DND-41 (cell line): ENCODE data around the gene NR1D1.

Experiments
- ATAC-seq: fragments of 200-7000 bp; cut with Tn5 transposase; 3 replicates; pipeline ENCODE4 v1.9.1; 2021; ENCODE audit warnings: low read depth; ENCODE audit not compliant: insufficient read depth
- DNase-seq: peaks from one replicate; pipeline ENCODE4 v3.0.0-alpha.2; 2020
- H2AFZ ChIP-seq: 2 replicates; pipeline ENCODE4 v1.6.0; 2012; ENCODE audit warnings: low read depth, low read length
- H3K27ac ChIP-seq: 2 replicates; pipeline ENCODE4 v1.5.1; 2012; ENCODE audit warnings: low read length, inconsistent platforms
- H3K27me3 ChIP-seq: fragments of 200-600 bp; sonication (generic); 2 replicates; pipeline ENCODE4 v1.6.0; 2012; ENCODE audit warnings: low read length, mild to moderate bottlenecking, inconsistent platforms; ENCODE audit not compliant: insufficient read depth, poor library complexity
- H3K36me3 ChIP-seq: 2 replicates; pipeline ENCODE4 v1.5.1; 2012; ENCODE audit warnings: low read length, inconsistent platforms; ENCODE audit not compliant: insufficient read depth
- H3K4me1 ChIP-seq: 2 replicates; pipeline ENCODE4 v1.5.1; 2012; ENCODE audit warnings: mild to moderate bottlenecking, low read length; ENCODE audit not compliant: insufficient read depth
- H3K4me2 ChIP-seq: 2 replicates; pipeline ENCODE4 v1.6.0; 2012; ENCODE audit warnings: mild to moderate bottlenecking, moderate library complexity, low read length, inconsistent platforms; ENCODE audit not compliant: insufficient read depth
- H3K4me3 ChIP-seq, 2 experiments: fragments of 200-600 bp in 1 of 2; shearing (Covaris generic) in 1 of 2; 2 replicates each; pipeline ENCODE4 v1.5.1; 2012 to 2016; ENCODE audit warnings: inconsistent platforms in 2 of 2, low read length in 2 of 2, mild to moderate bottlenecking in 2 of 2, low read depth in 1 of 2, moderate library complexity in 1 of 2
- H3K79me2 ChIP-seq: 2 replicates; pipeline ENCODE4 v1.6.0; 2012; ENCODE audit warnings: low read length, inconsistent platforms; ENCODE audit not compliant: insufficient read depth
- H3K9ac ChIP-seq: 2 replicates; pipeline ENCODE4 v1.6.0; 2012; ENCODE audit warnings: low read depth, mild to moderate bottlenecking, inconsistent platforms, low read length, moderate library complexity
- H3K9me3 ChIP-seq: 2 replicates; pipeline ENCODE4 v1.5.1; 2012; ENCODE audit warnings: low read length, moderate library complexity, mild to moderate bottlenecking, inconsistent platforms; ENCODE audit not compliant: insufficient read depth, severe bottlenecking
- H4K20me1 ChIP-seq: 2 replicates; pipeline ENCODE4 v1.6.0; 2012; ENCODE audit warnings: low read length; ENCODE audit not compliant: insufficient read depth
- CTCF ChIP-seq: IDR thresholded peaks from 2 replicates; pipeline ENCODE4 v1.5.1; 2012; ENCODE audit warnings: borderline replicate concordance, low read length, moderate library complexity, mild to moderate bottlenecking; ENCODE audit not compliant: poor library complexity, severe bottlenecking; ENCODE audit errors: extremely low read depth
- EZH2 ChIP-seq: IDR thresholded peaks from 3 replicates; pipeline ENCODE4 v1.6.1; 2012; ENCODE audit warnings: borderline replicate concordance, low read depth, mild to moderate bottlenecking, moderate library complexity, low read length, inconsistent platforms; ENCODE audit not compliant: severe bottlenecking

NR1D1 gene

GRCh38 chr17:40111221-40112128 lies 11.1 kb upstream of the NR1D1 start:
- H3K36me3 ChIP-seq = no peaks in the 10 kb centered on the region
- peak overlapping the region; percentile 70 for H2AFZ ChIP-seq
- no peaks in the 10 kb centered on the region for H3K27me3 ChIP-seq
- no peaks in the 10 kb centered on the region for H3K79me2 ChIP-seq
- DNase-seq (peak; percentile 87), ATAC-seq (peak; percentile 57)
- H3K4me2 ChIP-seq = peak overlapping the region; percentile 57
- H4K20me1 ChIP-seq = no peaks in the 10 kb centered on the region
- H3K4me3 ChIP-seq = peak overlapping the region in 1 of 2 experiments; percentile 41; a peak in 2 of 4 replicates
- TF ChIP-seq CTCF (peak; percentile 94), EZH2 (no peak)
- H3K27ac ChIP-seq = peak overlapping the region; percentile 70
- peak overlapping the region; percentile 44 for H3K9ac ChIP-seq
- H3K4me1 ChIP-seq = peaks cover 60% of the 10 kb centered on the region
- no peaks in the 10 kb centered on the region for H3K9me3 ChIP-seq

GRCh38 chr17:40110026-40110845 lies 9.8 kb upstream of the NR1D1 start:
- peak overlapping the region; percentile 44; the same call in 1 of the 2 replicates for H3K9ac ChIP-seq
- TF ChIP-seq CTCF (no peak), EZH2 (no peak)

GRCh38 chr17:40108970-40109824 lies 8.8 kb upstream of the NR1D1 start:
- peak overlapping the region; percentile 44; the same call in 1 of the 2 replicates for H3K9ac ChIP-seq
- H3K27me3 ChIP-seq = no peaks in the 10 kb centered on the region
- DNase-seq (no peak), ATAC-seq (no peak)
- TF ChIP-seq EZH2 (no peak), CTCF (peak; percentile 51)
- no peaks in the 10 kb centered on the region for H3K36me3 ChIP-seq
- no peak overlapping the region for H3K4me3 ChIP-seq
- no peak overlapping the region; the same call in 1 of the 2 replicates for H2AFZ ChIP-seq
- peaks cover 55% of the 10 kb centered on the region for H3K4me1 ChIP-seq
- H3K4me2 ChIP-seq = peak overlapping the region; percentile 32; the same call in 1 of the 2 replicates
- no peaks in the 10 kb centered on the region for H3K9me3 ChIP-seq
- peak overlapping the region; percentile 65 for H3K27ac ChIP-seq
- no peaks in the 10 kb centered on the region for H3K79me2 ChIP-seq
- no peaks in the 10 kb centered on the region for H4K20me1 ChIP-seq

More at GRCh38 chr17:40110026-40110845, 9.8 kb upstream of the NR1D1 start:
- Histone ChIP-seq H2AFZ (no peak overlapping the region), H3K9me3 (no peaks in the 10 kb centered on the region), H3K36me3 (no peaks in the 10 kb centered on the region), H3K27ac (peak overlapping the region; percentile 70; the same call in 1 of the 2 replicates), H3K27me3 (no peaks in the 10 kb centered on the region), H4K20me1 (no peaks in the 10 kb centered on the region), H3K4me3 (no peak overlapping the region), H3K79me2 (no peaks in the 10 kb centered on the region), H3K4me1 (peaks cover 60% of the 10 kb centered on the region), H3K4me2 (no peak overlapping the region)
- DNase-seq (no peak), ATAC-seq (no peak)
